Measurements from ENCODE around the gene FBXW11.

Gene FBXW11

GRCh38 chr5:171816666-171817065 is 189.8 kb downstream of the FBXW11 start:
- FAIRE-seq (no peak), DNase-seq (ENCODE audit: insufficient read length, low spot score) (no peak)

GRCh38 chr5:171813813-171814490 is 192.5 kb downstream of the FBXW11 start:
- DNase-seq (ENCODE audit: insufficient read length, low spot score) (no peak), FAIRE-seq (no peak)

- DNase-seq (ENCODE audit: insufficient read length, low spot score), result no peak
- FAIRE-seq, result no peak
Measured at GRCh38 chr5:171813270-171813669, 193.2 kb downstream of the FBXW11 start.

Measured in GM19239 (cell line).